BJ (cell line): ENCODE data around the gene KLF15. TPM values are rescaled to one million over a fixed set of nuclear protein-coding genes. Genes with fewer than 3 reads are reported as not detected.

Source experiments
- CTCF ChIA-PET: fragments of 350-600 bp; formaldehyde crosslinking; extraction: SDS; loops from one replicate; lab custom pipeline; 2021; ENCODE audit warnings: antibody characterized with exemption, inconsistent platforms; lab: Yijun Ruan, JAX
- POLR2A ChIA-PET: fragments of 300-600 bp; sonication (Branson Sonifier 250); formaldehyde crosslinking; extraction: SDS; loops from one replicate; lab custom pipeline; 2021; ENCODE audit warnings: antibody characterized with exemption; lab: Charles Lee
- DNase-seq: peaks from one replicate; pipeline ENCODE4 v3.0.0-alpha.2; 2011; ENCODE audit warnings: low read depth
- H3K27me3 ChIP-seq: 2 replicates; pipeline ENCODE4 v1.6.0; 2011; ENCODE audit warnings: low read length; ENCODE audit not compliant: control insufficient read depth, insufficient read depth
- H3K36me3 ChIP-seq: 2 replicates; pipeline ENCODE4 v1.5.1; 2011; ENCODE audit warnings: low read length; ENCODE audit not compliant: control insufficient read depth, insufficient read depth
- H3K4me3 ChIP-seq: 2 replicates; pipeline ENCODE4 v1.5.1; 2011; ENCODE audit warnings: low read depth, mild to moderate bottlenecking, control low read depth, low read length
- CTCF ChIP-seq: IDR thresholded peaks from 2 replicates; pipeline ENCODE4 v1.5.1; 2011; ENCODE audit warnings: low read depth, mild to moderate bottlenecking, control low read depth, inconsistent platforms, low read length, moderate library complexity; ENCODE audit not compliant: insufficient read depth
- polyA plus RNA-seq: library from polyadenylated mRNA; depleted of rRNA; stranded (reverse); fragments of >200 nt; gene quantifications from 2 replicates; pipeline ENCODE4 v1.2.3, GENCODE V29; 2011

KLF15 gene
- polyA plus RNA-seq, 1 experiment = 0.44 TPM

GRCh38 chr3:126348308-126348920 is 8.8 kb downstream of the KLF15 start:
- Histone ChIP-seq H3K4me3 (no peak overlapping the region), H3K36me3 (no peaks in the 10 kb centered on the region), H3K27me3 (no peaks in the 10 kb centered on the region)
- POLR2A ChIA-PET = no interaction called here
- TF ChIP-seq CTCF = 0 out of 2 replicates have a peak, but pooled peaks have one; percentile 24
- DNase-seq = no peak
- CTCF ChIA-PET = no interaction called here

- H3K36me3 ChIP-seq = no peaks in the 10 kb centered on the region
- TF ChIP-seq CTCF = no peak
- no peak for DNase-seq
- no peak overlapping the region for H3K4me3 ChIP-seq
- H3K27me3 ChIP-seq = no peaks in the 10 kb centered on the region
- CTCF ChIA-PET = no interaction called here
- POLR2A ChIA-PET = no interaction called here
These were observed 9.6 kb downstream of the KLF15 start for GRCh38 chr3:126347543-126348161.

DNA sequence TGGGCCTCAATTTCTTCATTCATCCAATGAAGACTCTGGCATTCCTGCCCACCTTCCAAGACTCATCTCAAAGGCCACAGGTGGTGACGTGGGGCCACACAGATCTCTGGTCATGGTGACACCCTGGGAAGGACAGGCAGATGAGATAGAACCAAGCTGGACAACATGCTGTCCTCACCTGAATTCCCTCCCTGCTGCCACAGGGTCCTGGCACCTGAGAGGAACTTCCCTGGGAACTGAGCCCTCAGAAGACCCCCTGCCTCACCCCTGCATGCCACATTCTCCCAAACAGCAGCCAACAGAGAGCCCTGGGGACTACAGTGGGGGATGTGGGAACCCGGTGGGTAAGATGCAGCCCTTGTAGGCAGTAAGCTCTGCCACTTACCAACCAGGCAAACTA is 10.7 kb downstream of the KLF15 start:
- ChIA-PET POLR2A (no interaction called here), CTCF (interaction anchor here (0.6 kb wide), 1 partner anchor 18 kb away, joined by 4 read pairs; no protein-coding TSS in a partner anchor)
- H3K36me3 ChIP-seq = no peaks in the 10 kb centered on the region
- no peak overlapping the region for H3K4me3 ChIP-seq
- no peak for DNase-seq
- no peak for TF ChIP-seq CTCF
- no peaks in the 10 kb centered on the region for H3K27me3 ChIP-seq

- CTCF ChIA-PET = no interaction called here
- Histone ChIP-seq H3K4me3 (no peak overlapping the region), H3K36me3 (no peaks in the 10 kb centered on the region), H3K27me3 (no peaks in the 10 kb centered on the region)
- no peak for TF ChIP-seq CTCF
- POLR2A ChIA-PET = no interaction called here
- no peak for DNase-seq
These were observed 11.4 kb downstream of the KLF15 start for GRCh38 chr3:126345641-126346460.

GRCh38 chr3:126345231-126345630 is 12.0 kb downstream of the KLF15 start:
- CTCF ChIA-PET = no interaction called here

More at GRCh38 chr3:126345231-126345630, 12.0 kb downstream of the KLF15 start:
- POLR2A ChIA-PET = no interaction called here
- Histone ChIP-seq H3K36me3 (no peaks in the 10 kb centered on the region), H3K4me3 (no peak overlapping the region), H3K27me3 (no peaks in the 10 kb centered on the region)
- no peak for TF ChIP-seq CTCF
- no peak for DNase-seq
